ENCODE results near the gene NUPR1.
A peak's percentile ranks its signal among the peaks of the same experiment; 100 is the strongest.
"Not testable (repeated sequence)": the region's sequence is repeated elsewhere in the genome, so short reads cannot be mapped to it uniquely, and the experiment has no call there.

The NUPR1 gene

DNA sequence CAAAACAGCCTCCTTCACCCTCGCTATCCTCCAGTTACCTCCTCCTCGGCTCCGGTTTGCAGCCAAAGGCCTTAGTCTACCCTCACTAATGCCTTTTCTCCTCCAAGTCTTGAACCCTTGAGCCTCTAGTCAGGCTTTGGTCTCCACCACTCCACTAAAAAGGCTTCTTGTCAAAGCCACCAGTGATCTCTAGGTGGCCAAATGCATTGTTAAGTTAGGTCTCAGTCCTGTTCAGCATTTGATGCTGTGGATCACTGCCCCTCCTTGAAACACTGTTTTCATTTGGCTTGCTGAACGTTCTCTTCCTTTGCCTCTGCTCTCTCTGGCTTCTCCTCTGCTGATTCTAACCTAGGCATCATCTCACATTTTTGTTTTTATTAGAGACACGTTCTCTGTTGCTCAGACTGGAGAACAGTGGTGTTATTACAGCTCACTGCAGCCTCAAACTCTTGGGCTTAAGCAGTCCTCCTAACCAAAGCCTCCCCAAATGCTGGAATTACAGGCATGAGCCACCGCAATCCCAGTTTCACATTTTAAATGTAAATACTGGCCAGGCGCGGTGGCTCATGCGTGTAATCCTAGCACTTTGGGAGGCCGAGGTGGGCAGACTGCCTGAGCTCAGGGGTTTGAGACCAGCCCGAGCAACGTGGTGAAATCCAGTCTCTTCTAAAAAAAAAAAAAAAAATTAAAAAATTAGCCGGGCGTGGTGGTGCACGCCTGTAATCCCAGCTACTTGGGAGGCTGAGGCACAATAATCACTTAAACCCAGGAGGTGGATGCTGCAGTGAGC, 16.1 kb upstream of the NUPR1 start:
- no peak for DNase-seq

DNA sequence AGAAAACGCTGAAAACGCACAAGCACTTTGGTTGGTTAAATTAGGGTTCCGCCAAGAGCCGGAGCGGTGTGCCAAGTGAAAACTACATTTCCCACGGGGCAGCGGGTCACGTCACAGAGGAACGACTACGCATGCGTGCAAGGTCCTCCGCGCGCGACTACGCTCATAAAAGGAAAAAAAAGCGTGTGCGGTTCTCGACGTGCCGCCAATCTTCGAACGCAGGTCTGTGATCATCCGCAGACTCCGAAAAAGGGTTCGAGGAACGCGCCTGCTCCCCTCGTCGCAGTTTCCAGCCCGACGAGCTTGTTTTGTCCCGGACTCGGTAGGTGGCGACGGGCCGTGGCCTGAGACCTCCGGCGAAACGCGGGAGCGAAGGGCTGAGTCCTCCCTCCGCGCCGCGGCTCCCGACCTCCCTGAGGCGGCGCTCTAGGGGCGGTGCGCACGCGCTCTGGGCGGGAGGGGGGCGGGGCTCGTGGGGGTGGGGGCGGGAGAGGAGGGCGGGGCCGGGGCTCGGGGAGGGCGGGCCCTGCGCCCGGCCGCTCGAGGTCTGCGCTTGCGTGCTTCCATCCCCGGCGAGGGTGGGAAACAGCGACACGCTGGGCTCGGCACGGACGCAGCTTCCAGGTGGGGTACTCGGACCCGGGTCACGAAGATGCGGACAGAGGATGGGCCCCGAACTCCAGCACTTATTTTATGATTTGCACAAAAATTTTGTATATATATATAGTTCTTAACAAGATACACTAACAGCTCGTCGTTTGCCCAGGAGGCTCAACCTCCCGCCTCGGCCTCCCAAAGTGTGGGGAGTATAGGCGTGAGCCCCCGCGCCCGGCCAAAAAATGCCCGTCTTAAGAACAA, 15.2 kb upstream of the NUPR1 start, which contains the start of gene SGF29:
SGF29 (plus strand) TSS at position 145 of the 858 bp plus-strand sequence. CDS start 27,150 bp downstream, outside the sequence.
- DNase-seq = peak; percentile 91 to 92

GRCh38 chr16:28549301-28549899, 10.6 kb upstream of the NUPR1 start:
- DNase-seq = no peak

GRCh38 chr16:28548306-28548802, 9.6 kb upstream of the NUPR1 start:
- DNase-seq = no peak

GRCh38 chr16:28546626-28547025, 7.9 kb upstream of the NUPR1 start:
- DNase-seq = no peak

- not testable (repeated sequence) for DNase-seq
Measured at GRCh38 chr16:28545964-28546363, 7.2 kb upstream of the NUPR1 start.

DNA sequence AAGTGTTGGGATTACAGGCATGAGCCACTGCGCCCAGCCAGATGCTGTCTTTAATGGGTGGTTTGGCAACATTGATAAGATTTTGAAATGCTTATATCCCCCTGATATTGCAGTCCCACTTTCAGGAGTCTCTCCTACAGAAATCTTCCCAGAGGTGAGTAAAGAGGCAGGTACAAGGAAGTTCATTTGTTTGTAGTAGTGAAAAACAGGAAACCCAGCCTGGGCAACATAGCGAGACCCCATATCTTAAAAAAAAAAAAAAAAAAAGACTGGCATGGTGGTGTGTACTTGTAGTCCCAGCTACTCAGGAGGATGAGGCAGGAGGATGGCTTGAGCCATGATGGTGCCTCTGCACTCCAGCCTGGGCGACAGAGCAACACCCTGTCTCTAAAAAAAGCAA, 6.2 kb upstream of the NUPR1 start:
- DNase-seq = no peak

GRCh38 chr16:28543072-28543471, 4.3 kb upstream of the NUPR1 start:
- DNase-seq = no peak

DNA sequence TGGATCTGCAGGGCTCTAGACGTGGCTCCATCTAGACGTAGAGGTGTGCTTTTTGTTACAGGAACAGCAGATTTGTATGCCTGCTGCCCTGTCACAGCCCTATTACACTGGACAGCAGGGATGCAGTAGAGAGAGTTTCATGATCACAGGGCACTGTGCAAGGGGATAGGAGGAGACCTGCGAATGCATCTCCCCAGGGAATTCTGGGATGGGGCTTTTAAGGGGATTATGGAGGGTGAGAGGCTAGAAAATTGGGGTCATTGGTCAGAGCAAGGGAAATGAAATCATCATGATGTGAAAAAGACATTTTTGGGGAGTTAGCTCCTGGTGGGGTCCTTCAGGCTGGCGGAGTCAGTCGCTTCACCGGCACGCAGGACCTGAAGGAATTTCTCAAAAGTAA, 3.9 kb upstream of the NUPR1 start:
- DNase-seq = no peak

DNA sequence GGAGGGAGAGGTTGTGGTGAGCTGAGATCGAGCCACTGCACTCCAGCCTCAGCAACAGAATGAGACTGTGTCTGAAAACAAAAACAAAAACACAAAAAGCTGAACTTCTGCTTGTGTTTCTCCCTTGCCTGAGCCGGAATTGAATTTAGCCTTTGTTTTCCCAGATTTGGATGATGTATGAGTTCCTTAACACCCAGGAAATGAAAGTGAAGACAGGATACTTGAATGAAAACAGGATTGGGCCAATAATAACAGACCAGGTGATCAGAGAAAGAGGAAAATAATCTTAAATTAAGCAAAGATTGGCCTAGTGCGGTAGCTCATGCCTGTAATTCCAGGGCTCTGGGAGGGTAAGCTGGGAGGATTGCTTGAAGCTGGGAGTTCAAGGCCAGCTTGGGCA, 1.6 kb upstream of the NUPR1 start:
- DNase-seq = no peak

DNA sequence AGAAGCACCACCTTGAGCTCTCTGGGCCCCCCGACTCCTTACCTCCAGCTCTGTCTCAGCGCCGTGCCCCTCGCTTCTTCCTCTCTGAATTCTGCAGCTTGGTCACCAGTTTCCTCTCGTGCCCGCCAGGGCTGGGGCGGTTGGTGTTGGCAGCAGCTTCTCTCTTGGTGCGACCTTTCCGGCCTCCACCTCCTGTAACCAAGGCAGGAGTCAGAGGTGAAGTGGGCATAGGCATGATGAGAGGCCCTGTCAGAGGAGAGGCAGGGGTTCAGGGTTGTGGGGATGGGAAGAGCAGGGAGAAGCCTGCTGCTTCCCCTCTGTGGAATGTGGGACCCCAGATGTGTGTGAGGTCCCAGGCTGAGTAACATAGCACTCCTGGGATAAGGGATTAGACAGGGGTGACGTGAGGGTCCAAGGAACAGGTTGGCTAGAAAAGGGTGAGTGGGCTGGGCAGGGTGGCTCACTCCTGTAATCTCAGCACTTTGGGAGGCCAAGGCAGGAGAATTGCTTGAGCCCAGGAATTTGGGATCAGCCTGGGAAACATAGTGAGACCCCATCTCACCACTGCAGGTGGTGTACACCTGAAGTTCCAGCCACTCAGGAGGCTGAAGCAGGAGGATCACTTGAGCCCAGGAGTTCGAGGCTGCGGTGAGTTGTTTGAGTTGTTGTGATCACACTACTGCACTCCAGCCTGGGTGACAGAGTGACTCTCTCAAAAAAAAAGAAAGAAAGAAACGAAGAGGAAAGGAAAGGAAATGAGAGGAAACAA, 626 bp downstream of the NUPR1 start:
- DNase-seq = no peak

- DNase-seq = no peak
Measured at GRCh38 chr16:28537076-28537475, 1.7 kb downstream of the NUPR1 start.

- DNase-seq = no peak
Measured at GRCh38 chr16:28534542-28535373, 4.0 kb downstream of the NUPR1 start.

DNA sequence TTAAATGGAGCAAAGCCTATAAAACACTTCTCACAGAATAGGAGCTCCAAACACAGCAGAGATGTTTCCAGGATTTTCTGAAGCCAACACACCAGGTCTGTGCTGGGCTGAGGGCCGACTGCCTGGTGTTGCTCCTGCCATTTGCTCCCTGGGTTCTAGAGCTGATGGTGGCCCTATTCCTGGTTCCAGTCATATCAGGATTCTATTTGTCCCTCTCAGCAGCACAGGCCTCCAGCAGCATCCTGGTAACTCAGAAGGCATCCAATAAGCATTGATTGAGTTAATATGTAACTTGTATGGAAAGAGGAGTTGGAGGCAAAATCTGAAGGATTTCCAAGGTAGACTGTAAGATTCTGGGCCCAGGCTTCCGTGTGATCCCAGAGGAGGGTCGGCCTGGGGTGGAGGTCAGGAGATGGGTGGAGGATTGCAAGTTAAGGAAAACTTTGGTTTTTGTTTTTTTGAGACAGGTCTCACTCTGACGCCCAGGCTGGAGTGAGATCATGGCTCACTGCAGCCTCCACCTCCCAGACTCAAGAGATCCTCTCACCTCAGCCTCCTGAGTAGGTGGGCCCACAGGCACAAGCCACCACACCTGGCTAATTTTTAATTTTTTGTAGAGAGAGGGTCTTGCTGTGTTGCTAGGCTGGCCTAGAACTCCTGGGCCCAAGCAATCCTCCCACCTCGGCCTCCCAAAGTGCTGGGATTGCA, 5.7 kb downstream of the NUPR1 start:
- DNase-seq = no peak

- DNase-seq = no peak
Measured at GRCh38 chr16:28531777-28532744, 6.7 kb downstream of the NUPR1 start.

- no peak for DNase-seq
Measured at GRCh38 chr16:28529124-28529523, 9.7 kb downstream of the NUPR1 start.

DNA sequence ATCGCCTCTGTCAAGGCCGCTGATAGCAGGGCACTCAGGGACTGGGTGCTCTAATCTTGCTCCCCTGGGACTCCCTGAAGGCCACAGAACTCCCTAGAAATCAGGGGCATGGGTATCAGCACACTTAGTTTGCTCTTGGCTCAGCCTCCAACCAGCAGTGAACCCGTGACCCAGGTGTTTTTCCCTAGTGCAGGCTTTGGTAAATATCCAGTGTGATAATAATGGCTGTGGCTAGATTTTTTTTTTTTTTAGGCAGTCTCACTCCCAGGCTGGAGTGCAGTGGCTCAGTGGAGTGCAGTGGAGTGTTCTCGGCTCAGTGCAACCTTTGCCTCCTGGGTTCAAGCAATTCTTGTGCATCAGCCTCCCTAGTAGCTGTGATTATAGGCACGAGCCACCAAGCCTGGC, 10.3 kb downstream of the NUPR1 start:
- DNase-seq = no peak

- DNase-seq = no peak
Measured at GRCh38 chr16:28527985-28528384, 10.8 kb downstream of the NUPR1 start.

GRCh38 chr16:28527100-28527785, 11.5 kb downstream of the NUPR1 start:
- not testable (repeated sequence) for DNase-seq

Data from activated CD4-positive, alpha-beta T cell treated with anti-CD3 and anti-CD28 coated beads, Interleukin-2, amount 50 U/mL, for 4 hours (primary cell).